SK-N-MC (cell line): ENCODE measurements around the gene BTBD19.

Source experiments
- EZH2 ChIP-seq: fragments of 200-600 bp; sonication (generic); IDR thresholded peaks from one replicate; pipeline ENCODE4 v1.6.1; 2017; ENCODE audit warnings: antibody characterized with exemption
- POLR2AphosphoS5 ChIP-seq: IDR thresholded peaks from 2 replicates; pipeline ENCODE4 v1.6.1; 2012; ENCODE audit warnings: mild to moderate bottlenecking, low read depth, low read length, borderline replicate concordance

DNA sequence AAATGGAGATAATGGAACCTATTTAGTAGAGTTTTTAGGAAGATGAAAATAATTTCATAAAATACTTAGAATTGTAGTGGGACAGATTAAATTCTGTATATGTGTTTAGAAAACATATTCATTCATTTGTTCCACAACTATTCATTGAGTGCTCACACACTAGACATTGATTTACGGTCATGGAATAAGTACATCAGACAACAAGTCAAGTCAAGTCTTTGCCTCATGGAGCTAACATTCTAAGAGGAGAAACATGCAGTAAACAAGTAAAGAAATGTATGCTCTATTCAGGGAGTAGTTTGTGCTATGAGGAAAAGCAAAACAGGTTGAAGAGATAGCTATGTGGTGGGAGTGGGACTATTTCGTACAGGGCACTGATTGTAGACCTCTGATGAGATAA, 9.0 kb downstream of the BTBD19 start:
- no peak for TF ChIP-seq POLR2AphosphoS5
- no peak for TF ChIP-seq EZH2
